Right lobe of liver (tissue), 6 donors: ENCODE data around the gene NYNRIN. TPM values are rescaled to one million over a fixed set of nuclear protein-coding genes. Genes with fewer than 3 reads are reported as not detected.

ENCODE experiments used
- ATAC-seq, 4 donors: fragments of 200-7000 bp; cut with Tn5 transposase; one replicate each; pipeline ENCODE4 v1.9.1; 2020; ENCODE audit warnings: mild to moderate bottlenecking in 4 of 4, moderate library complexity in 4 of 4
- DNase-seq, 3 donors: peaks; one replicate each; pipeline ENCODE4 v3.0.0-alpha.2; 2020
- H3K27ac ChIP-seq, 3 donors: fragments of 200-600 bp; one replicate each; pipeline ENCODE4 v1.8.0; 2022
- H3K27me3 ChIP-seq, 2 donors: fragments of 200-600 bp; one replicate each; pipeline ENCODE4 v1.8.0; 2022
- H3K36me3 ChIP-seq, 4 donors: fragments of 200-600 bp; sonication (generic) in 1 of 4; one replicate each; pipeline versions ENCODE4 v1.5.1 to v1.8.0; 2017 to 2022; ENCODE audit warnings: control low read depth in 1 of 4
- H3K4me1 ChIP-seq, 4 donors: fragments of 200-600 bp; sonication (generic) in 1 of 4; one replicate each; pipeline versions ENCODE4 v1.5.1 to v1.8.0; 2017 to 2022; ENCODE audit warnings: control low read depth in 1 of 4
- H3K4me3 ChIP-seq, 3 donors: fragments of 200-600 bp; one replicate each; pipeline ENCODE4 v1.8.0; 2022
- H3K9me3 ChIP-seq, 4 donors: fragments of 200-600 bp; sonication (generic) in 1 of 4; one replicate each; pipeline versions ENCODE4 v1.5.1 to v1.8.0; 2017 to 2022; ENCODE audit warnings: control low read depth in 1 of 4
- CTCF ChIP-seq, 4 donors: fragments of 200-600 bp in 3 of 4; fragments of 450-650 bp in 1 of 4; IDR thresholded peaks; one replicate each; pipeline versions ENCODE4 v1.5.1 to v1.8.0; 2016 to 2022; ENCODE audit warnings: antibody characterized with exemption in 4 of 4, mild to moderate bottlenecking in 2 of 4
- POLR2A ChIP-seq: fragments of 450-650 bp; IDR thresholded peaks from one replicate; pipeline ENCODE4 v1.6.1; 2017; ENCODE audit warnings: antibody characterized with exemption, mild to moderate bottlenecking
- WGBS: methylation state at CpG from one replicate; pipeline ENCODE4 v1.1.6; 2018; ENCODE audit warnings: low coverage, low lambda C conversion rate; ENCODE audit not compliant: insufficient coverage; ENCODE audit errors: missing lambda C conversion rate; 5-methylcytosine and 5-hydroxymethylcytosine counted together
- intact Hi-C, 2 donors: fragments of 100-400 bp; cut with DNase I; formaldehyde crosslinking; loops; one replicate each; pipeline versions ENCODE4 v1.11.2 to v1.14.1; 2022
- total RNA-seq, 6 experiments: library from RNA; depleted of rRNA in 2 of 6; stranded (reverse); fragments of >200 nt in 2 of 6; fragmentation: NEBNext Ultra II Directional in 3 of 6; extraction: Animal tissue kit (Norgen Biotek cat#: 25700) in 3 of 6; gene quantifications; one replicate each; pipeline versions ENCODE4 v1.1.0 to v1.2.4, GENCODE V29; 2016 to 2023
- donor health status: DM: no; HTN: yes; CAD: no.
- donor health status: DM: no; HTN: no; CAD: no.
- donor health status: DM: no; HTN: no; CAD: no.
- donor health status: DM: no; HTN: yes; CAD: no.
- donor health status: DM: no; HTN: yes; CAD: no.

Gene NYNRIN
- total RNA-seq, 6 experiments from 2014 or later = 1.8 to 6.1 (median 2.7) TPM

DNA sequence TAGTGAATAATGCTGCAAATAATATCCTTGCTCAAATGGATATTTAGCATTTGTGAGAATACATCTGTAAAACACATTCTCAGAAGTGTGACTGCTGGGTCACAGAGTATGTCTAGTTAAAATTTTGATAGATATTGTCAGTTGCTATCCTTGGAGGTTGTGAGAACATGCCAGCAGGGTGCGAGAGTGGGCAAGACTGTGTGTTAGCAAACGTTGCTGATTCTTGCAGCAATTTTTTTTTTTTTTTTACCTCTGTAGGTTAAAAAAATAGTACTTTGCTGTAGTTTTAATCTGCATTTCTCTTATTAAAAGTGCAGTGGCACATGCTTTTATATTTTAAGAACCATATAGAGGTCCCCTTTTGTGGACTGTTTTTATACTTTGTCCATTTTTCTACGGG lies 4.5 kb upstream of the NYNRIN start:
- ATAC-seq (no peak), DNase-seq (no peak)
- no peak for TF ChIP-seq POLR2A
- TF ChIP-seq CTCF (IDR thresholded peaks at IDR 0.05) = no peak
- H3K9me3 ChIP-seq = no peaks in the 10 kb centered on the region
- peaks cover 0 to 12% (median 0%) of the 10 kb centered on the region in 4 donors for H3K4me1 ChIP-seq
- intact Hi-C loops = no loop called here
- H3K4me3 ChIP-seq = no peak overlapping the region
- no peak overlapping the region for H3K27ac ChIP-seq
- 36% methylated on average over 3 of the region's 3 CpGs for WGBS
- no peaks in the 10 kb centered on the region for H3K36me3 ChIP-seq
- no peaks in the 10 kb centered on the region for H3K27me3 ChIP-seq

- DNase-seq (no peak), ATAC-seq (no peak)
- Histone ChIP-seq H3K27me3 (no peaks in the 10 kb centered on the region), H3K36me3 (no peaks in the 10 kb centered on the region), H3K4me1 (peaks cover 0 to 23% (median 0%) of the 10 kb centered on the region in 4 donors), H3K4me3 (no peak overlapping the region), H3K9me3 (no peaks in the 10 kb centered on the region), H3K27ac (no peak overlapping the region)
- intact Hi-C loops = no loop called here
- TF ChIP-seq CTCF (IDR thresholded peaks at IDR 0.05) = no peak
- TF ChIP-seq POLR2A = no peak
- 77% methylated on average over 5 of the region's 8 CpGs for WGBS
Observed at GRCh38 chr14:24395609-24396582, 2.9 kb upstream of the NYNRIN start.

- H3K27me3 ChIP-seq = no peaks in the 10 kb centered on the region
- ATAC-seq = no peak
- WGBS = 60% methylated on average over 2 of the region's 6 CpGs
- no peak overlapping the region for H3K4me3 ChIP-seq
- H3K36me3 ChIP-seq = no peaks in the 10 kb centered on the region
- H3K4me1 ChIP-seq = peaks cover 0 to 21% (median 0%) of the 10 kb centered on the region in 4 donors
- H3K27ac ChIP-seq = peak overlapping the region in 1 of 3 donors; percentile 26
- H3K9me3 ChIP-seq = no peaks in the 10 kb centered on the region
- TF ChIP-seq CTCF (IDR thresholded peaks at IDR 0.05) (no peak), POLR2A (no peak)
- intact Hi-C loops = no loop called here
- DNase-seq = no peak
Observed at GRCh38 chr14:24397639-24398292, 1.0 kb upstream of the NYNRIN start.

- Histone ChIP-seq H3K27me3 (no peaks in the 10 kb centered on the region), H3K4me3 (peak overlapping the region; percentile 59 to 62 (median 61)), H3K27ac (peak overlapping the region in 2 of 3 donors; percentile 26 to 52), H3K9me3 (no peaks in the 10 kb centered on the region), H3K36me3 (no peaks in the 10 kb centered on the region), H3K4me1 (peaks cover 0 to 24% (median 0%) of the 10 kb centered on the region in 4 donors)
- 20% methylated on average over 1 of the region's 7 CpGs for WGBS
- TF ChIP-seq POLR2A (no peak), CTCF (IDR thresholded peaks at IDR 0.05) (no peak)
- intact Hi-C loops = no loop called here
- DNase-seq (no peak), ATAC-seq (peak in 3 of 4 donors; percentile 12 to 38 (median 27))
Observed at GRCh38 chr14:24398293-24398652, 530 bp upstream of the NYNRIN start.
